Measurements from ENCODE around the gene DACH1. TPM values are rescaled to one million over a fixed set of nuclear protein-coding genes. Genes with fewer than 3 reads are reported as not detected.

Gene DACH1
- total and polyA plus RNA-seq, 2 of the 13 experiments (the other 11 are each of a cell fraction or from before 2014, with no cell fraction given) = not detected

DNA sequence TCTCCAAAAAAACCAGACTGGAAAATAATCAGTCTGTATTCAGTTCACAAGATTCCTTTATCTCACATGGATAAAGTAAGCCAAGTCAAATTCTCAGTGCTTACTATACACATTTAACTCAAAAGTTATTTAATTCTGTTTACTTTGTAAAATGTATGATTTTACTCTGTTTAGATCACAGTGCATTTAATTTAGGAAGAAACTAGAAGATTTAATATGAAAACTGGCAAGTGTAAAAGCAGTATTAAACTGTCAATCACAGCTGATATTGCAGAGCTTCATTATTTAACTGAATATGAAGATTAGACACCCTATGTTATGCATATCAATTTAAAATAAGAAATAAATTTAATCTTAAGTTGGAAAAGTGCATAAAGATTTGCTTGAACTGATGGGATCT lies 78.0 kb downstream of the DACH1 start (continued):
- no peak for TF ChIP-seq KDM4B (CRISPR knock-in tag; IDR thresholded peaks at IDR 0.05)
- TF ChIP-seq, protein P1, sequence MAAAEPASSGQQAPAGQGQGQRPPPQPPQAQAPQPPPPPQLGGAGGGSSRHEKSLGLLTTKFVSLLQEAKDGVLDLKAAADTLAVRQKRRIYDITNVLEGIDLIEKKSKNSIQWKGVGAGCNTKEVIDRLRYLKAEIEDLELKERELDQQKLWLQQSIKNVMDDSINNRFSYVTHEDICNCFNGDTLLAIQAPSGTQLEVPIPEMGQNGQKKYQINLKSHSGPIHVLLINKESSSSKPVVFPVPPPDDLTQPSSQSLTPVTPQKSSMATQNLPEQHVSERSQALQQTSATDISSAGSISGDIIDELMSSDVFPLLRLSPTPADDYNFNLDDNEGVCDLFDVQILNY (CRISPR knock-in tag; conservative IDR thresholded peaks at IDR 0.05) = no peak

DNA sequence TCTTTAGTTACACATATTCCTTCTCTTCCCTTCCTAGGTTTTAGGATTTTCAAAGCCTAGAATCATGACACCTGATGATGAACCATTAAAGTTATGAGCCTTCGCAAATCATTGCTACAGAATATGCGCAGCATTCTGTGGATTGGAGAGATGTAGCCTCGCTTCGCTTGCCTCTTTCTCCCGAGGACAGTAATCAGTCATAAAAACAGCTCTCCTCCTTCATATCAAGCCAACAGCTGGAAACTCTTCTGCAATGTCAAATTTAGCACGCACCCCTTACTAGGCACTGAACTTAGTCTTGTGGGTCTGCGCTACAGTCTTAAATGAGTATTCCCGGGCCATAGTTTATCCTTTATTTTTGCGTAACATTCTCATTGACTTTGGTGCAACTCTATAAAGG lies 79.6 kb downstream of the DACH1 start:
- no peak overlapping the region for H2AFZ ChIP-seq (ENCODE audit: low read length)
- BruUV-seq (replicated peaks) = no TSS peak
- 0 out of 5 replicates have a peak, but pooled peaks cover 0 to 3% of the 10 kb centered on the region in 2 experiments for H3K27me3 ChIP-seq (ENCODE audit: control insufficient read depth in 1 of 2, insufficient read depth in 2 of 2, low read length in 2 of 2)
- H3K27ac ChIP-seq (ENCODE audit: extremely low read length, insufficient read depth, low read length) = no peak overlapping the region
- H4K20me1 ChIP-seq (ENCODE audit: insufficient read depth, low read length) = no peaks in the 10 kb centered on the region
- ChIA-PET CTCF (ENCODE audit: low intra/inter-chr PET ratio, low total read pairs) (no interaction called here), POLR2A (no interaction called here)
- ATAC-seq (no peak), FAIRE-seq (no peak), DNase-seq (ENCODE audit: low spot score) (no peak)
- intact Hi-C loops (cut with micrococcal nuclease; ENCODE audit: unreplicated experiment) = no loop called here
- no peak overlapping the region for H3K4me3 ChIP-seq (replicated peaks in 1 of 3; ENCODE audit: insufficient read depth in 1 of 3, low read depth in 2 of 3, low read length in 3 of 3)
- no peak overlapping the region for H3K4me2 ChIP-seq (ENCODE audit: low read depth, low read length)
- TF ChIP-seq ZNF616 (CRISPR knock-in tag; IDR thresholded peaks at IDR 0.05; ENCODE audit: low read depth) = no peak
- no peak for TF ChIP-seq HNRNPL (IDR thresholded peaks at IDR 0.05; ENCODE audit: low read depth, low read length)
- no peak for TF ChIP-seq TAF15 (IDR thresholded peaks at IDR 0.05; ENCODE audit: low read depth, low read length, poor library complexity, severe bottlenecking)
- TF ChIP-seq, protein P2, sequence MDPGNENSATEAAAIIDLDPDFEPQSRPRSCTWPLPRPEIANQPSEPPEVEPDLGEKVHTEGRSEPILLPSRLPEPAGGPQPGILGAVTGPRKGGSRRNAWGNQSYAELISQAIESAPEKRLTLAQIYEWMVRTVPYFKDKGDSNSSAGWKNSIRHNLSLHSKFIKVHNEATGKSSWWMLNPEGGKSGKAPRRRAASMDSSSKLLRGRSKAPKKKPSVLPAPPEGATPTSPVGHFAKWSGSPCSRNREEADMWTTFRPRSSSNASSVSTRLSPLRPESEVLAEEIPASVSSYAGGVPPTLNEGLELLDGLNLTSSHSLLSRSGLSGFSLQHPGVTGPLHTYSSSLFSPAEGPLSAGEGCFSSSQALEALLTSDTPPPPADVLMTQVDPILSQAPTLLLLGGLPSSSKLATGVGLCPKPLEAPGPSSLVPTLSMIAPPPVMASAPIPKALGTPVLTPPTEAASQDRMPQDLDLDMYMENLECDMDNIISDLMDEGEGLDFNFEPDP (CRISPR knock-in tag; conservative IDR thresholded peaks at IDR 0.05) = no peak
- TF ChIP-seq, protein P3, sequence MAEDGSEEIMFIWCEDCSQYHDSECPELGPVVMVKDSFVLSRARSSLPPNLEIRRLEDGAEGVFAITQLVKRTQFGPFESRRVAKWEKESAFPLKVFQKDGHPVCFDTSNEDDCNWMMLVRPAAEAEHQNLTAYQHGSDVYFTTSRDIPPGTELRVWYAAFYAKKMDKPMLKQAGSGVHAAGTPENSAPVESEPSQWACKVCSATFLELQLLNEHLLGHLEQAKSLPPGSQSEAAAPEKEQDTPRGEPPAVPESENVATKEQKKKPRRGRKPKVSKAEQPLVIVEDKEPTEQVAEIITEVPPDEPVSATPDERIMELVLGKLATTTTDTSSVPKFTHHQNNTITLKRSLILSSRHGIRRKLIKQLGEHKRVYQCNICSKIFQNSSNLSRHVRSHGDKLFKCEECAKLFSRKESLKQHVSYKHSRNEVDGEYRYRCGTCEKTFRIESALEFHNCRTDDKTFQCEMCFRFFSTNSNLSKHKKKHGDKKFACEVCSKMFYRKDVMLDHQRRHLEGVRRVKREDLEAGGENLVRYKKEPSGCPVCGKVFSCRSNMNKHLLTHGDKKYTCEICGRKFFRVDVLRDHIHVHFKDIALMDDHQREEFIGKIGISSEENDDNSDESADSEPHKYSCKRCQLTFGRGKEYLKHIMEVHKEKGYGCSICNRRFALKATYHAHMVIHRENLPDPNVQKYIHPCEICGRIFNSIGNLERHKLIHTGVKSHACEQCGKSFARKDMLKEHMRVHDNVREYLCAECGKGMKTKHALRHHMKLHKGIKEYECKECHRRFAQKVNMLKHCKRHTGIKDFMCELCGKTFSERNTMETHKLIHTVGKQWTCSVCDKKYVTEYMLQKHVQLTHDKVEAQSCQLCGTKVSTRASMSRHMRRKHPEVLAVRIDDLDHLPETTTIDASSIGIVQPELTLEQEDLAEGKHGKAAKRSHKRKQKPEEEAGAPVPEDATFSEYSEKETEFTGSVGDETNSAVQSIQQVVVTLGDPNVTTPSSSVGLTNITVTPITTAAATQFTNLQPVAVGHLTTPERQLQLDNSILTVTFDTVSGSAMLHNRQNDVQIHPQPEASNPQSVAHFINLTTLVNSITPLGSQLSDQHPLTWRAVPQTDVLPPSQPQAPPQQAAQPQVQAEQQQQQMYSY (CRISPR knock-in tag; IDR thresholded peaks at IDR 0.05) = no peak
- no peak for TF ChIP-seq ZNF24 (IDR thresholded peaks at IDR 0.05)
- TF ChIP-seq, protein P4, sequence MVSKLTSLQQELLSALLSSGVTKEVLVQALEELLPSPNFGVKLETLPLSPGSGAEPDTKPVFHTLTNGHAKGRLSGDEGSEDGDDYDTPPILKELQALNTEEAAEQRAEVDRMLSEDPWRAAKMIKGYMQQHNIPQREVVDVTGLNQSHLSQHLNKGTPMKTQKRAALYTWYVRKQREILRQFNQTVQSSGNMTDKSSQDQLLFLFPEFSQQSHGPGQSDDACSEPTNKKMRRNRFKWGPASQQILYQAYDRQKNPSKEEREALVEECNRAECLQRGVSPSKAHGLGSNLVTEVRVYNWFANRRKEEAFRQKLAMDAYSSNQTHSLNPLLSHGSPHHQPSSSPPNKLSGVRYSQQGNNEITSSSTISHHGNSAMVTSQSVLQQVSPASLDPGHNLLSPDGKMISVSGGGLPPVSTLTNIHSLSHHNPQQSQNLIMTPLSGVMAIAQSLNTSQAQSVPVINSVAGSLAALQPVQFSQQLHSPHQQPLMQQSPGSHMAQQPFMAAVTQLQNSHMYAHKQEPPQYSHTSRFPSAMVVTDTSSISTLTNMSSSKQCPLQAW (CRISPR knock-in tag; IDR thresholded peaks at IDR 0.05) = no peak
- TF ChIP-seq MEIS2 (CRISPR knock-in tag; IDR thresholded peaks at IDR 0.05) = no peak
- TF ChIP-seq BRD4 (CRISPR knock-in tag; IDR thresholded peaks at IDR 0.05) = no peak
- no peaks in the 10 kb centered on the region for H3K9me3 ChIP-seq (ENCODE audit: low read length)
- H3K4me1 ChIP-seq (ENCODE audit: insufficient read depth, low read length) = no peaks in the 10 kb centered on the region
- WGBS (ENCODE audit: low lambda C conversion rate) = 57% methylated on average over 9 of the region's 9 CpGs
- in situ Hi-C loops (cut with HindIII; ENCODE audit: extremely low pct_ligation_motif_present, low pct_unique_long_range_greater_than_20kb) = no loop called here
- no peaks in the 10 kb centered on the region for H3K36me3 ChIP-seq (replicated peaks in 1 of 2; ENCODE audit: control insufficient read depth in 1 of 2, insufficient read depth in 2 of 2, low read length in 2 of 2)
- H3K9ac ChIP-seq (ENCODE audit: insufficient read depth, low read depth, low read length) = no peak overlapping the region
- H3K79me2 ChIP-seq (ENCODE audit: insufficient read depth, low read length) = no peaks in the 10 kb centered on the region

All from HepG2 (cell line).